Duodenal mucosa (tissue), 2 donors: Measurements from ENCODE around the gene HBEGF.

Source experiments
- H3K27ac ChIP-seq: one replicate; pipeline ENCODE4 v1.7.0; 2013; ENCODE audit warnings: low read depth, low read length
- H3K27me3 ChIP-seq, 2 donors: one replicate each; pipeline ENCODE4 v1.7.0; 2013; ENCODE audit warnings: low read length in 2 of 2, control low read depth in 1 of 2; ENCODE audit not compliant: insufficient read depth in 2 of 2, control insufficient read depth in 1 of 2
- H3K36me3 ChIP-seq, 2 donors: one replicate each; pipeline ENCODE4 v1.7.0; 2013; ENCODE audit warnings: low read length in 2 of 2, control low read depth in 1 of 2; ENCODE audit not compliant: insufficient read depth in 2 of 2, control insufficient read depth in 1 of 2
- H3K4me1 ChIP-seq, 2 donors: one replicate each; pipeline ENCODE4 v1.7.0; 2013; ENCODE audit warnings: low read length in 2 of 2, control low read depth in 1 of 2; ENCODE audit not compliant: insufficient read depth in 2 of 2, control insufficient read depth in 1 of 2
- H3K4me3 ChIP-seq, 2 donors: one replicate each; pipeline ENCODE4 v1.7.0; 2013; ENCODE audit warnings: low read length in 2 of 2, low read depth in 1 of 2
- H3K9ac ChIP-seq, 2 donors: one replicate each; pipeline ENCODE4 v1.7.0; 2013; ENCODE audit warnings: low read length in 2 of 2, low read depth in 1 of 2
- H3K9me3 ChIP-seq, 2 donors: one replicate each; pipeline ENCODE4 v1.7.0; 2013; ENCODE audit warnings: low read length in 2 of 2, control low read depth in 1 of 2; ENCODE audit not compliant: control insufficient read depth in 1 of 2

Gene HBEGF

GRCh38 chr5:140371356-140372151, 25.2 kb upstream of the HBEGF start:
- H3K9ac ChIP-seq = no peak overlapping the region
- no peak overlapping the region for H3K4me3 ChIP-seq
- H3K27ac ChIP-seq = no peak overlapping the region
- no peaks in the 10 kb centered on the region for H3K27me3 ChIP-seq
- no peaks in the 10 kb centered on the region for H3K9me3 ChIP-seq
- no peaks in the 10 kb centered on the region for H3K36me3 ChIP-seq
- peaks cover 0 to 11% of the 10 kb centered on the region in 2 donors for H3K4me1 ChIP-seq

GRCh38 chr5:140367256-140368013, 21.0 kb upstream of the HBEGF start:
- Histone ChIP-seq H3K36me3 (no peaks in the 10 kb centered on the region), H3K27me3 (no peaks in the 10 kb centered on the region), H3K9me3 (no peaks in the 10 kb centered on the region), H3K27ac (no peak overlapping the region), H3K4me3 (no peak overlapping the region), H3K9ac (no peak overlapping the region), H3K4me1 (peaks cover 6 to 7% of the 10 kb centered on the region in 2 donors)

GRCh38 chr5:140366589-140367255, 20.3 kb upstream of the HBEGF start:
- Histone ChIP-seq H3K9ac (no peak overlapping the region), H3K36me3 (no peaks in the 10 kb centered on the region), H3K9me3 (no peaks in the 10 kb centered on the region), H3K4me3 (no peak overlapping the region), H3K27ac (no peak overlapping the region), H3K27me3 (no peaks in the 10 kb centered on the region), H3K4me1 (peaks cover 1 to 6% of the 10 kb centered on the region in 2 donors)

- Histone ChIP-seq H3K4me3 (no peak overlapping the region), H3K9me3 (no peaks in the 10 kb centered on the region), H3K9ac (no peak overlapping the region), H3K27me3 (no peaks in the 10 kb centered on the region), H3K27ac (no peak overlapping the region), H3K36me3 (no peaks in the 10 kb centered on the region), H3K4me1 (peaks cover 0 to 6% of the 10 kb centered on the region in 2 donors)
These were observed 19.5 kb upstream of the HBEGF start for GRCh38 chr5:140365941-140366340.

- no peak overlapping the region for H3K27ac ChIP-seq
- peaks cover 0 to 6% of the 10 kb centered on the region in 2 donors for H3K4me1 ChIP-seq
- H3K9ac ChIP-seq = no peak overlapping the region
- no peaks in the 10 kb centered on the region for H3K9me3 ChIP-seq
- no peaks in the 10 kb centered on the region for H3K27me3 ChIP-seq
- H3K4me3 ChIP-seq = no peak overlapping the region
- H3K36me3 ChIP-seq = no peaks in the 10 kb centered on the region
These were observed 18.9 kb upstream of the HBEGF start for GRCh38 chr5:140365282-140365681.

- no peak overlapping the region for H3K27ac ChIP-seq
- H3K27me3 ChIP-seq = no peaks in the 10 kb centered on the region
- peaks cover 0 to 6% of the 10 kb centered on the region in 2 donors for H3K4me1 ChIP-seq
- no peaks in the 10 kb centered on the region for H3K9me3 ChIP-seq
- H3K9ac ChIP-seq = no peak overlapping the region
- H3K36me3 ChIP-seq = no peaks in the 10 kb centered on the region
- H3K4me3 ChIP-seq = no peak overlapping the region
These were observed 18.0 kb upstream of the HBEGF start for GRCh38 chr5:140364472-140364765.

GRCh38 chr5:140363631-140364471, 17.4 kb upstream of the HBEGF start:
- no peaks in the 10 kb centered on the region for H3K27me3 ChIP-seq
- peak overlapping the region in 1 of 2 donors; percentile 61 for H3K4me3 ChIP-seq
- H3K27ac ChIP-seq = no peak overlapping the region
- H3K9ac ChIP-seq = peak overlapping the region in 1 of 2 donors; percentile 9
- peaks cover 0 to 6% of the 10 kb centered on the region in 2 donors for H3K4me1 ChIP-seq
- no peaks in the 10 kb centered on the region for H3K9me3 ChIP-seq
- H3K36me3 ChIP-seq = no peaks in the 10 kb centered on the region

- peak overlapping the region in 1 of 2 donors; percentile 9 for H3K9ac ChIP-seq
- peak overlapping the region in 1 of 2 donors; percentile 61 for H3K4me3 ChIP-seq
- peaks cover 0 to 12% of the 10 kb centered on the region in 2 donors for H3K4me1 ChIP-seq
These were observed 16.6 kb upstream of the HBEGF start for GRCh38 chr5:140362875-140363630.

GRCh38 chr5:140362311-140362710, 15.9 kb upstream of the HBEGF start:
- Histone ChIP-seq H3K27me3 (no peaks in the 10 kb centered on the region), H3K27ac (no peak overlapping the region), H3K4me1 (peaks cover 6 to 19% of the 10 kb centered on the region in 2 donors), H3K4me3 (no peak overlapping the region), H3K9me3 (no peaks in the 10 kb centered on the region), H3K36me3 (no peaks in the 10 kb centered on the region), H3K9ac (no peak overlapping the region)

More at GRCh38 chr5:140362875-140363630, 16.6 kb upstream of the HBEGF start:
- no peaks in the 10 kb centered on the region for H3K36me3 ChIP-seq
- no peaks in the 10 kb centered on the region for H3K27me3 ChIP-seq
- H3K27ac ChIP-seq = no peak overlapping the region
- no peaks in the 10 kb centered on the region for H3K9me3 ChIP-seq
